ENCODE data around the gene XYLB. TPM values are rescaled to one million over a fixed set of nuclear protein-coding genes. Genes with fewer than 3 reads are reported as not detected.

XYLB gene
- total RNA-seq, 1 experiment from 2014 or later, result 3.3 TPM

GRCh38 chr3:38331257-38332022 is 15.1 kb upstream of the XYLB start:
- H3K36me3 Mint-ChIP-seq, result peaks cover 3% of the 10 kb centered on the region; the same call in 1 of the 2 replicates
- no peak for TF ChIP-seq ZNF232 (CRISPR knock-in tag; IDR thresholded peaks at IDR 0.05)
- TF ChIP-seq RELA (CRISPR knock-in tag; IDR thresholded peaks at IDR 0.05; ENCODE audit: borderline replicate concordance), result no peak
- no peak for TF ChIP-seq MAX (CRISPR knock-in tag; IDR thresholded peaks at IDR 0.05)
- TF ChIP-seq IRF1 (CRISPR knock-in tag; IDR thresholded peaks at IDR 0.05), result no peak
- TF ChIP-seq JUN (CRISPR knock-in tag; IDR thresholded peaks at IDR 0.05), result no peak
- TF ChIP-seq ZNF671 (CRISPR knock-in tag; IDR thresholded peaks at IDR 0.05), result no peak
- TF ChIP-seq ELF4 (CRISPR knock-in tag; IDR thresholded peaks at IDR 0.05; ENCODE audit: low read depth), result no peak
- no peak for TF ChIP-seq USF2 (CRISPR knock-in tag; IDR thresholded peaks at IDR 0.05)
- TF ChIP-seq OVOL2 (CRISPR knock-in tag; IDR thresholded peaks at IDR 0.05; ENCODE audit: borderline replicate concordance), result no peak
- no peak for TF ChIP-seq ZNF138 (CRISPR knock-in tag; conservative IDR thresholded peaks at IDR 0.05)
- no peak for TF ChIP-seq FOXP1 (CRISPR knock-in tag; IDR thresholded peaks at IDR 0.05; ENCODE audit: borderline replicate concordance)
- H3K4me1 Mint-ChIP-seq, result no peaks in the 10 kb centered on the region
- H3K9me3 Mint-ChIP-seq, result peaks cover 12% of the 10 kb centered on the region
- DNase-seq (ENCODE audit: low spot score), result no peak
- CTCF ChIA-PET, result interaction anchor here (0.7 kb wide), 1 partner anchor 81 kb away, joined by 3 read pairs; no protein-coding TSS in a partner anchor
- H3K4me3 Mint-ChIP-seq, result no peak overlapping the region
- no peak overlapping the region for H3K27ac Mint-ChIP-seq
- no peak for ATAC-seq
- H3K27me3 Mint-ChIP-seq (ENCODE audit: low read depth), result no peaks in the 10 kb centered on the region; the same call in 1 of the 2 replicates
- POLR2A ChIA-PET, result interaction anchor here (0.7 kb wide), 1 partner anchor 83 kb away, joined by 5 read pairs; no protein-coding TSS in a partner anchor

GRCh38 chr3:38332201-38332600 is 14.4 kb upstream of the XYLB start:
- no peak for DNase-seq (ENCODE audit: low spot score)
- ChIA-PET CTCF (interaction anchor here (0.7 kb wide), 1 partner anchor 80 kb away, joined by 3 read pairs; no protein-coding TSS in a partner anchor), POLR2A (interaction anchor here (0.7 kb wide), 1 partner anchor 84 kb away, joined by 5 read pairs; no protein-coding TSS in a partner anchor)
- H3K4me1 Mint-ChIP-seq, result no peaks in the 10 kb centered on the region
- peaks cover 1% of the 10 kb centered on the region; the same call in 1 of the 2 replicates for H3K36me3 Mint-ChIP-seq
- H3K4me3 Mint-ChIP-seq, result no peak overlapping the region
- no peak overlapping the region for H3K27ac Mint-ChIP-seq
- ATAC-seq, result no peak
- peaks cover 5% of the 10 kb centered on the region for H3K9me3 Mint-ChIP-seq
- H3K27me3 Mint-ChIP-seq (ENCODE audit: low read depth), result no peaks in the 10 kb centered on the region; the same call in 1 of the 2 replicates
- TF ChIP-seq NR2C2 (CRISPR knock-in tag; IDR thresholded peaks at IDR 0.05) (no peak), GTF2I (CRISPR knock-in tag; conservative IDR thresholded peaks at IDR 0.05) (no peak), NFE2L1 (CRISPR knock-in tag; IDR thresholded peaks at IDR 0.05) (no peak), E2F4 (CRISPR knock-in tag; IDR thresholded peaks at IDR 0.05; ENCODE audit: borderline replicate concordance, low read depth) (no peak), HMGA2 (CRISPR knock-in tag; IDR thresholded peaks at IDR 0.05) (no peak), ZNF219 (CRISPR knock-in tag; IDR thresholded peaks at IDR 0.05; ENCODE audit: borderline replicate concordance) (no peak), TP53 (CRISPR knock-in tag; IDR thresholded peaks at IDR 0.05) (no peak), SMAD3 (CRISPR knock-in tag; IDR thresholded peaks at IDR 0.05; ENCODE audit: borderline replicate concordance) (no peak), ZSCAN18 (CRISPR knock-in tag; IDR thresholded peaks at IDR 0.05) (no peak), ATF6 (CRISPR knock-in tag; IDR thresholded peaks at IDR 0.05) (no peak), ZNF317 (CRISPR knock-in tag; IDR thresholded peaks at IDR 0.05; ENCODE audit: borderline replicate concordance, low read depth) (no peak), ZNF671 (CRISPR knock-in tag; IDR thresholded peaks at IDR 0.05) (no peak), CTCF (IDR thresholded peaks at IDR 0.05) (no peak), E2F5 (CRISPR knock-in tag; IDR thresholded peaks at IDR 0.05) (no peak), GABPB1 (CRISPR knock-in tag; IDR thresholded peaks at IDR 0.05) (no peak), EMX1 (CRISPR knock-in tag; IDR thresholded peaks at IDR 0.05) (no peak), NFATC4 (CRISPR knock-in tag; IDR thresholded peaks at IDR 0.05) (no peak)
